ENCODE data around the gene NAA80.

NAA80 gene

GRCh38 chr3:50319894-50320625, 20.9 kb upstream of the NAA80 start:
- no peak for TF ChIP-seq CTCF (IDR thresholded peaks at IDR 0.05; ENCODE audit: borderline replicate concordance, control extremely low read depth, extremely low read depth, insufficient read depth, missing control alignments)
- no peak for DNase-seq (ENCODE audit: low spot score)
- in situ Hi-C loops (cut with MboI; ENCODE audit: low sequenced_read_pairs, unreplicated experiment) = no loop called here

GRCh38 chr3:50319181-50319893, 20.1 kb upstream of the NAA80 start:
- DNase-seq (ENCODE audit: low spot score) = no peak
- no peak for TF ChIP-seq CTCF (IDR thresholded peaks at IDR 0.05; ENCODE audit: borderline replicate concordance, control extremely low read depth, extremely low read depth, insufficient read depth, missing control alignments)
- in situ Hi-C loops (cut with MboI; ENCODE audit: low sequenced_read_pairs, unreplicated experiment) = no loop called here

GRCh38 chr3:50318615-50319014, 19.4 kb upstream of the NAA80 start:
- in situ Hi-C loops (cut with MboI; ENCODE audit: low sequenced_read_pairs, unreplicated experiment) = no loop called here
- no peak for TF ChIP-seq CTCF (IDR thresholded peaks at IDR 0.05; ENCODE audit: borderline replicate concordance, control extremely low read depth, extremely low read depth, insufficient read depth, missing control alignments)
- no peak for DNase-seq (ENCODE audit: low spot score)

- TF ChIP-seq CTCF (IDR thresholded peaks at IDR 0.05; ENCODE audit: borderline replicate concordance, control extremely low read depth, extremely low read depth, insufficient read depth, missing control alignments) = no peak
- no peak for DNase-seq (ENCODE audit: low spot score)
- in situ Hi-C loops (cut with MboI; ENCODE audit: low sequenced_read_pairs, unreplicated experiment) = no loop called here
These were observed 19.0 kb upstream of the NAA80 start for GRCh38 chr3:50318163-50318562.

GRCh38 chr3:50317300-50317699, 18.1 kb upstream of the NAA80 start:
- in situ Hi-C loops (cut with MboI; ENCODE audit: low sequenced_read_pairs, unreplicated experiment) = no loop called here
- TF ChIP-seq CTCF (IDR thresholded peaks at IDR 0.05; ENCODE audit: borderline replicate concordance, control extremely low read depth, extremely low read depth, insufficient read depth, missing control alignments) = no peak

GRCh38 chr3:50316657-50317242, 17.5 kb upstream of the NAA80 start:
- DNase-seq (ENCODE audit: low spot score) = no peak
- no peak for TF ChIP-seq CTCF (IDR thresholded peaks at IDR 0.05; ENCODE audit: borderline replicate concordance, control extremely low read depth, extremely low read depth, insufficient read depth, missing control alignments)
- in situ Hi-C loops (cut with MboI; ENCODE audit: low sequenced_read_pairs, unreplicated experiment) = no loop called here

More at GRCh38 chr3:50317300-50317699, 18.1 kb upstream of the NAA80 start:
- DNase-seq (ENCODE audit: low spot score) = no peak

All from GM13976 (cell line).